K562 (cell line): ENCODE measurements around the gene MAST1. TPM values are rescaled to one million over a fixed set of nuclear protein-coding genes. Genes with fewer than 3 reads are reported as not detected.

Source experiments
- ATF1 ChIP-seq, 2 experiments: fragments of 450-650 bp in 1 of 2; IDR thresholded peaks; 2 replicates each; pipeline ENCODE4 v1.6.1; 2016; ENCODE audit warnings: missing compliant biosample characterization in 1 of 2, missing genetic modification characterization in 1 of 2
- CBX5 ChIP-seq: IDR thresholded peaks from 2 replicates; pipeline ENCODE4 v1.6.1; 2014; ENCODE audit warnings: low read depth, borderline replicate concordance
- DIDO1 ChIP-seq: fragments of 450-650 bp; IDR thresholded peaks from 2 replicates; pipeline ENCODE4 v1.6.1; 2016; ENCODE audit warnings: low read depth, missing biosample characterization, missing genetic modification characterization
- FIP1L1 ChIP-seq: fragments of 200-400 bp; formaldehyde crosslinking; IDR thresholded peaks from 2 replicates; pipeline ENCODE4 v1.6.1; 2018; ENCODE audit warnings: mild to moderate bottlenecking, low read depth, low read length; ENCODE audit not compliant: poor library complexity, severe bottlenecking
- FOXA1 ChIP-seq: fragments of 450-650 bp; IDR thresholded peaks from 2 replicates; pipeline ENCODE4 v1.6.1; 2016; ENCODE audit warnings: mild to moderate bottlenecking, borderline replicate concordance
- FOXJ3 ChIP-seq: sonication (generic); formaldehyde crosslinking; IDR thresholded peaks from 2 replicates; pipeline ENCODE4 v1.4.0; 2020; ENCODE audit warnings: mild to moderate bottlenecking, missing genetic modification reagents
- FOXK2 ChIP-seq, 2 experiments: fragments of 450-650 bp; IDR thresholded peaks in 1 of 2; conservative IDR thresholded peaks in 1 of 2; 2 replicates each; pipeline ENCODE4 v1.6.1; 2016; ENCODE audit warnings: low read depth in 2 of 2, mild to moderate bottlenecking in 1 of 2
- GABPB1 ChIP-seq: sonication (generic); formaldehyde crosslinking; IDR thresholded peaks from 2 replicates; pipeline ENCODE4 v1.8.0; 2022; ENCODE audit warnings: mild to moderate bottlenecking, missing genetic modification reagents
- GTF2A2 ChIP-seq: IDR thresholded peaks from 2 replicates; pipeline ENCODE4 v1.6.1; 2016; ENCODE audit warnings: mild to moderate bottlenecking, missing genetic modification characterization, missing compliant biosample characterization
- JUN ChIP-seq, 2 experiments: sonication (generic) in 1 of 2; formaldehyde crosslinking in 1 of 2; IDR thresholded peaks; 2 replicates each; pipeline versions ENCODE4 v1.6.1 to v1.8.0; 2012 to 2022; ENCODE audit warnings: borderline replicate concordance in 2 of 2, mild to moderate bottlenecking in 2 of 2, improper control_type of control experiment in 1 of 2, low read depth in 1 of 2, low read length in 1 of 2, missing genetic modification reagents in 1 of 2
- KLF10 ChIP-seq: fragments of 250-450 bp; sonication (Bioruptor Pico); IDR thresholded peaks from 2 replicates; pipeline ENCODE4 v1.6.1; 2021; ENCODE audit warnings: matching md5 sums
- KLF16 ChIP-seq: IDR thresholded peaks from 2 replicates; pipeline ENCODE4 v1.6.1; 2016; ENCODE audit warnings: antibody characterized with exemption
- MED1 ChIP-seq: sonication (generic); formaldehyde crosslinking; IDR thresholded peaks from 2 replicates; pipeline ENCODE4 v1.8.1; 2023; ENCODE audit warnings: missing genetic modification reagents, borderline replicate concordance
- SMC3 ChIP-seq: conservative IDR thresholded peaks from 2 replicates; pipeline ENCODE4 v1.6.1; 2011; ENCODE audit warnings: low read depth, low read length, improper control_type of control experiment; ENCODE audit not compliant: insufficient read depth
- TCFL5 ChIP-seq: fragments of 250-450 bp; sonication (Bioruptor Pico); conservative IDR thresholded peaks from 2 replicates; pipeline ENCODE4 v1.6.1; 2021; ENCODE audit warnings: mild to moderate bottlenecking, moderate library complexity, matching md5 sums
- TFAM ChIP-seq: fragments of 250-450 bp; sonication (Bioruptor Pico); conservative IDR thresholded peaks from 2 replicates; pipeline ENCODE4 v1.5.0; 2021; ENCODE audit warnings: mild to moderate bottlenecking, moderate library complexity
- ZNF175 ChIP-seq: fragments of 200-800 bp; sonication (Bioruptor generic); IDR thresholded peaks from 2 replicates; pipeline ENCODE4 v1.6.1; 2016; ENCODE audit warnings: low read depth, mild to moderate bottlenecking, missing genetic modification characterization, missing compliant biosample characterization
- ZNF232 ChIP-seq: sonication (generic); formaldehyde crosslinking; IDR thresholded peaks from 2 replicates; pipeline ENCODE4 v1.8.0; 2022; ENCODE audit warnings: mild to moderate bottlenecking, missing genetic modification reagents
- ZNF324 ChIP-seq: fragments of 250-450 bp; sonication (Bioruptor Pico); IDR thresholded peaks from 2 replicates; pipeline ENCODE4 v1.4.0; 2020; ENCODE audit warnings: mild to moderate bottlenecking
- ZNF395 ChIP-seq: fragments of 200-800 bp; sonication (Bioruptor generic); IDR thresholded peaks from 2 replicates; pipeline ENCODE4 v1.6.1; 2017; ENCODE audit warnings: missing genetic modification characterization, missing compliant biosample characterization
- ZNF655 ChIP-seq: fragments of 250-450 bp; sonication (Bioruptor Pico); IDR thresholded peaks from 2 replicates; pipeline ENCODE4 v1.5.0; 2021
- polyA plus RNA-seq, 8 experiments: library from polyadenylated mRNA; depleted of rRNA in 4 of 8; stranded (reverse) in 5 of 8; unstranded in 3 of 8; fragments of >200 nt; fragmentation: Nextera tagmentation in 2 of 8; fragmentation: Illumina TruSeq in 1 of 8; extraction: Ambion mirVana in 2 of 8; extraction: Trizol in 1 of 8; gene quantifications; 2 replicates each; pipeline versions ENCODE4 v1.2.1 to v1.2.3, GENCODE V29; 2011 to 2014; ENCODE audit warnings: inconsistent platforms in 1 of 8, missing spikeins in 1 of 8
- total RNA-seq, 7 experiments: library from RNA; depleted of rRNA in 6 of 7; stranded (reverse); fragments of >200 nt in 6 of 7; fragmentation: Illumina TruSeq in 2 of 7; extraction: Trizol in 2 of 7; gene quantifications; 2 replicates each; pipeline versions ENCODE4 v1.2.1 to v1.2.3, GENCODE V29; 2011 to 2021; ENCODE audit warnings: low replicate concordance in 1 of 7
- TF ChIP-seq, protein P1 (sequence below): fragments of 450-650 bp; formaldehyde crosslinking; IDR thresholded peaks from 2 replicates; pipeline ENCODE4 v1.4.0; 2022; ENCODE audit warnings: missing genetic modification characterization
- TF ChIP-seq, protein P2 (sequence below): fragments of 250-450 bp; sonication (Bioruptor Pico); IDR thresholded peaks from 2 replicates; pipeline ENCODE4 v1.4.0; 2020

The MAST1 gene
- total and polyA plus RNA-seq, 9 of the 15 experiments (the other 6 are each of a cell fraction or from before 2014, with no cell fraction given): 0.48 to 10.3 (median 3.9) TPM

GRCh38 chr19:12792051-12792852 is 46.1 kb upstream of the MAST1 start (continued):
- TF ChIP-seq, protein P1, sequence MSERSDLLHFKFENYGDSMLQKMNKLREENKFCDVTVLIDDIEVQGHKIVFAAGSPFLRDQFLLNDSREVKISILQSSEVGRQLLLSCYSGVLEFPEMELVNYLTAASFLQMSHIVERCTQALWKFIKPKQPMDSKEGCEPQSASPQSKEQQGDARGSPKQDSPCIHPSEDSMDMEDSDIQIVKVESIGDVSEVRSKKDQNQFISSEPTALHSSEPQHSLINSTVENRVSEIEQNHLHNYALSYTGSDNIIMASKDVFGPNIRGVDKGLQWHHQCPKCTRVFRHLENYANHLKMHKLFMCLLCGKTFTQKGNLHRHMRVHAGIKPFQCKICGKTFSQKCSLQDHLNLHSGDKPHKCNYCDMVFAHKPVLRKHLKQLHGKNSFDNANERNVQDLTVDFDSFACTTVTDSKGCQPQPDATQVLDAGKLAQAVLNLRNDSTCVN (CRISPR knock-in tag): no peak
- TF ChIP-seq ZNF395 (CRISPR knock-in tag) (peak; percentile 51; the same call in 1 of the 2 replicates), ZNF655 (CRISPR knock-in tag) (no peak), DIDO1 (tag) (no peak), CBX5 (no peak), TCFL5 (CRISPR knock-in tag) (no peak), ZNF175 (CRISPR knock-in tag) (no peak), TFAM (CRISPR knock-in tag) (no peak), FOXJ3 (CRISPR knock-in tag) (no peak), SMC3 (no peak), FOXK2 (conservative IDR thresholded peaks at IDR 0.05 in 1 of 2, IDR thresholded peaks at IDR 0.05 in 1 of 2; ENCODE audit: low read depth in 2 of 2) (peak in 1 of 2 experiments; percentile 35; a peak in 1 of 4 replicates), GABPB1 (CRISPR knock-in tag) (peak; percentile 88), KLF10 (CRISPR knock-in tag) (no peak), ZNF232 (no peak), KLF16 (no peak), ZNF324 (CRISPR knock-in tag) (no peak), FOXA1 (no peak), ATF1 (CRISPR knock-in tag; IDR thresholded peaks at IDR 0.05) (no peak), ATF1 (tag; IDR thresholded peaks at IDR 0.05) (peak; percentile 55), FIP1L1 (peak; percentile 99), MED1 (CRISPR knock-in tag) (no peak), JUN (IDR thresholded peaks at IDR 0.05; ENCODE audit: borderline replicate concordance, low read depth, low read length) (no peak), JUN (CRISPR knock-in tag; IDR thresholded peaks at IDR 0.05; ENCODE audit: borderline replicate concordance) (no peak), GTF2A2 (tag) (no peak)
- TF ChIP-seq, protein P2, sequence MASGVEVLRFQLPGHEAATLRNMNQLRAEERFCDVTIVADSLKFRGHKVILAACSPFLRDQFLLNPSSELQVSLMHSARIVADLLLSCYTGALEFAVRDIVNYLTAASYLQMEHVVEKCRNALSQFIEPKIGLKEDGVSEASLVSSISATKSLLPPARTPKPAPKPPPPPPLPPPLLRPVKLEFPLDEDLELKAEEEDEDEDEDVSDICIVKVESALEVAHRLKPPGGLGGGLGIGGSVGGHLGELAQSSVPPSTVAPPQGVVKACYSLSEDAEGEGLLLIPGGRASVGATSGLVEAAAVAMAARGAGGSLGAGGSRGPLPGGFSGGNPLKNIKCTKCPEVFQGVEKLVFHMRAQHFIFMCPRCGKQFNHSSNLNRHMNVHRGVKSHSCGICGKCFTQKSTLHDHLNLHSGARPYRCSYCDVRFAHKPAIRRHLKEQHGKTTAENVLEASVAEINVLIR (CRISPR knock-in tag): no peak
